Upper lobe of left lung (tissue), 4 donors: Measurements from ENCODE around the gene FBLN2.

ENCODE experiments used
- POLR2A ChIP-seq, 4 donors: fragments of 450-650 bp; IDR thresholded peaks; one replicate each; pipeline ENCODE4 v1.5.1; 2016 to 2017; ENCODE audit warnings: antibody characterized with exemption in 4 of 4, mild to moderate bottlenecking in 2 of 4
- TF ChIP-seq, protein P1 (sequence below), 6 experiments: fragments of 450-650 bp in 4 of 6; fragments of 200-600 bp in 2 of 6; sonication (generic) in 2 of 6; IDR thresholded peaks; one replicate each; pipeline ENCODE4 v1.5.1; 2016 to 2019; ENCODE audit warnings: antibody characterized with exemption in 6 of 6

DNA sequence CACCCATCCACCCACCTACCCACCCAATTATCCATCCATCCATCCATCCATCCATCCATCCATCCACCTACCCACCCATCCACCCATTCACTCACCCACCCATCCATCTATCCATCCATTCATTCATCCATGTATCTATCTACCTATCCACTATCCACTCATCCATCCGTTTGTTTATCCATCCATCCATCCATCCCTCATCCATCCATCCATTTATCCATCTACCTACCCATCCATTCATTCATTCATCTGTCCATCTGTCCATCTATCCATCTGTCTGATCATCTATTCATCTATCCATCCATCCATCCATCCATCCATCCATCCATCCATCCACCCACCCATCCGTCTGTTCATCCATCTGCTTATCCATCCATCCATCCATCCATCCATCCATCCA is 65.7 kb downstream of the FBLN2 start:
- no peak for TF ChIP-seq POLR2A (IDR thresholded peaks at IDR 0.05)
- TF ChIP-seq, protein P1, sequence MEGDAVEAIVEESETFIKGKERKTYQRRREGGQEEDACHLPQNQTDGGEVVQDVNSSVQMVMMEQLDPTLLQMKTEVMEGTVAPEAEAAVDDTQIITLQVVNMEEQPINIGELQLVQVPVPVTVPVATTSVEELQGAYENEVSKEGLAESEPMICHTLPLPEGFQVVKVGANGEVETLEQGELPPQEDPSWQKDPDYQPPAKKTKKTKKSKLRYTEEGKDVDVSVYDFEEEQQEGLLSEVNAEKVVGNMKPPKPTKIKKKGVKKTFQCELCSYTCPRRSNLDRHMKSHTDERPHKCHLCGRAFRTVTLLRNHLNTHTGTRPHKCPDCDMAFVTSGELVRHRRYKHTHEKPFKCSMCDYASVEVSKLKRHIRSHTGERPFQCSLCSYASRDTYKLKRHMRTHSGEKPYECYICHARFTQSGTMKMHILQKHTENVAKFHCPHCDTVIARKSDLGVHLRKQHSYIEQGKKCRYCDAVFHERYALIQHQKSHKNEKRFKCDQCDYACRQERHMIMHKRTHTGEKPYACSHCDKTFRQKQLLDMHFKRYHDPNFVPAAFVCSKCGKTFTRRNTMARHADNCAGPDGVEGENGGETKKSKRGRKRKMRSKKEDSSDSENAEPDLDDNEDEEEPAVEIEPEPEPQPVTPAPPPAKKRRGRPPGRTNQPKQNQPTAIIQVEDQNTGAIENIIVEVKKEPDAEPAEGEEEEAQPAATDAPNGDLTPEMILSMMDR (IDR thresholded peaks at IDR 0.05), result no peak
